ENCODE measurements around the gene NXPH2. TPM values are rescaled to one million over a fixed set of nuclear protein-coding genes. Genes with fewer than 3 reads are reported as not detected.

The NXPH2 gene
- total RNA-seq: 0.13 TPM in 1 of 2 replicates, not detected in the other

DNA sequence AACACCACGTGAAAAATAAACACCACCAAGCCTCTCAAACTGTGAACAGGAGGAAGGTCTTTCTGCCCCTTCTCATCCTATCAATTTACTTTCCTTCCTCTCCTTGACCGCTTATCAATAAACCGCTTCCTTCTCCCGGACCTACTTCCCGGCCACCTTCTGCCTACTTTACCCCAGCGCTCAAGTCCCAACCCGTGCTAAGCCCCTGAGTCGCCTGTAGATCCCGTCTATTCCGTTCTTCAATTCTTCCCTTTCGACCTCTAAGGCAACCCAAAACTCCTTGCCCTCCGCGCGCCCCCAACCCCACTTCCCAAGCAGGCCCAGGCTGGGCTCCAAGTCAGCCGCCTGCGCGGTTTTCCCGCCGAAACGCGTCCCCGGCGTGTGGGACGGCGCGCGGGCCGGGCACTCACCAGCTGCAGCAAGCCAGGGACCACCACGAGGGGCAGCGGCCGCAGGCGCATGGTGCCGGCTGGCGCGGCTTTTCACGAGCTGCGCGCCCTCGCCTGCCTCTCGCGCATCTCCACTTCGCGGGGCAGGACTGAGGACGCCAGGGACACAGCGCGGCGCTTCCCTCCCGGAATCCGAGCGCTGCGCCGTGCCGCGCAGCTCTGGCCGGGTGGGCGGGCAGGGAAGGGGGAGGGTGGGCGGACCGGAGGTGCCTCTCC, at the start of gene NXPH2:
NXPH2 (minus strand) TSS at position 610 of the 665 bp plus-strand sequence; CDS start at position 461, 149 bp downstream.

